ENCODE results near the gene ADGRV1.

- TF ChIP-seq, protein P1, sequence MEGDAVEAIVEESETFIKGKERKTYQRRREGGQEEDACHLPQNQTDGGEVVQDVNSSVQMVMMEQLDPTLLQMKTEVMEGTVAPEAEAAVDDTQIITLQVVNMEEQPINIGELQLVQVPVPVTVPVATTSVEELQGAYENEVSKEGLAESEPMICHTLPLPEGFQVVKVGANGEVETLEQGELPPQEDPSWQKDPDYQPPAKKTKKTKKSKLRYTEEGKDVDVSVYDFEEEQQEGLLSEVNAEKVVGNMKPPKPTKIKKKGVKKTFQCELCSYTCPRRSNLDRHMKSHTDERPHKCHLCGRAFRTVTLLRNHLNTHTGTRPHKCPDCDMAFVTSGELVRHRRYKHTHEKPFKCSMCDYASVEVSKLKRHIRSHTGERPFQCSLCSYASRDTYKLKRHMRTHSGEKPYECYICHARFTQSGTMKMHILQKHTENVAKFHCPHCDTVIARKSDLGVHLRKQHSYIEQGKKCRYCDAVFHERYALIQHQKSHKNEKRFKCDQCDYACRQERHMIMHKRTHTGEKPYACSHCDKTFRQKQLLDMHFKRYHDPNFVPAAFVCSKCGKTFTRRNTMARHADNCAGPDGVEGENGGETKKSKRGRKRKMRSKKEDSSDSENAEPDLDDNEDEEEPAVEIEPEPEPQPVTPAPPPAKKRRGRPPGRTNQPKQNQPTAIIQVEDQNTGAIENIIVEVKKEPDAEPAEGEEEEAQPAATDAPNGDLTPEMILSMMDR (IDR thresholded peaks at IDR 0.05): no peak
- no peak for TF ChIP-seq POLR2A (IDR thresholded peaks at IDR 0.05)
Observed at GRCh38 chr5:90549223-90549622, 9.4 kb upstream of the ADGRV1 start.
